Endodermal cell (in vitro differentiated cells): ENCODE measurements around the gene HAUS7. TPM values are rescaled to one million over a fixed set of nuclear protein-coding genes. Genes with fewer than 3 reads are reported as not detected.

Experiments
- DNase-seq: peaks from one replicate; pipeline ENCODE4 v3.0.0-alpha.2; 2017
- H3K27ac ChIP-seq: 2 replicates; pipeline ENCODE4 v1.5.1; 2013; ENCODE audit warnings: mild to moderate bottlenecking, low read depth, low read length, moderate library complexity
- H3K27me3 ChIP-seq: 2 replicates; pipeline ENCODE4 v1.6.1; 2013; ENCODE audit warnings: mild to moderate bottlenecking, low read length, moderate library complexity; ENCODE audit not compliant: insufficient read depth, control insufficient read depth, poor library complexity, severe bottlenecking
- H3K36me3 ChIP-seq: 2 replicates; pipeline ENCODE4 v1.7.0; 2013; ENCODE audit warnings: mild to moderate bottlenecking, low read length, moderate library complexity; ENCODE audit not compliant: control insufficient read depth, insufficient read depth
- H3K4me1 ChIP-seq: one replicate; pipeline ENCODE4 v1.7.0; 2013; ENCODE audit warnings: low read length; ENCODE audit not compliant: control insufficient read depth, insufficient read depth
- H3K4me3 ChIP-seq: 2 replicates; pipeline ENCODE4 v1.5.1; 2013; ENCODE audit warnings: mild to moderate bottlenecking, low read length, moderate library complexity
- H3K9ac ChIP-seq: 2 replicates; pipeline ENCODE4 v1.6.1; 2013; ENCODE audit warnings: mild to moderate bottlenecking, low read length, moderate library complexity; ENCODE audit not compliant: poor library complexity, severe bottlenecking; ENCODE audit errors: extremely low read depth
- H3K9me3 ChIP-seq: 2 replicates; pipeline ENCODE4 v1.6.1; 2013; ENCODE audit warnings: mild to moderate bottlenecking, low read length, moderate library complexity; ENCODE audit not compliant: control insufficient read depth
- H3K27ac Mint-ChIP-seq: 2 replicates; pipeline ENCODE4 v1.8.0; 2020; ENCODE audit warnings: mixed read lengths
- H3K27me3 Mint-ChIP-seq: 2 replicates; pipeline ENCODE4 v1.8.0; 2021; ENCODE audit warnings: mild to moderate bottlenecking, mixed read lengths; ENCODE audit not compliant: insufficient read depth
- H3K36me3 Mint-ChIP-seq: 2 replicates; pipeline ENCODE4 v1.8.0; 2020; ENCODE audit warnings: low read depth, mixed read lengths
- H3K4me1 Mint-ChIP-seq: 2 replicates; pipeline ENCODE4 v1.8.0; 2020; ENCODE audit warnings: mixed read lengths
- H3K4me3 Mint-ChIP-seq: 2 replicates; pipeline ENCODE4 v1.8.0; 2020; ENCODE audit warnings: mild to moderate bottlenecking, moderate library complexity, mixed read lengths
- H3K9me3 Mint-ChIP-seq: 2 replicates; pipeline ENCODE4 v1.8.0; 2020; ENCODE audit warnings: mild to moderate bottlenecking, mixed read lengths
- CTCF ChIP-seq: fragments of 200-600 bp; sonication (generic); conservative IDR thresholded peaks from 2 replicates; pipeline ENCODE4 v1.5.0; 2021; ENCODE audit warnings: antibody characterized with exemption, mild to moderate bottlenecking
- whole genome bisulfite sequencing, 2 experiments: methylation state at CpG; one replicate each; pipeline versions ENCODE4 v1.1.5 to v1.1.7; 2013; ENCODE audit warnings: missing lambda C conversion rate in 2 of 2, mixed read lengths in 1 of 2; ENCODE audit not compliant: insufficient coverage in 1 of 2, insufficient read length in 1 of 2; 5-methylcytosine and 5-hydroxymethylcytosine counted together
- total RNA-seq, 2 donors: library from RNA; stranded (reverse); fragmentation: NEBNext Ultra II Directional in 1 of 2; extraction: Animal tissue kit (Norgen Biotek cat#: 25700) in 1 of 2; gene quantifications; 2 replicates in 1 of 2; 3 replicates in 1 of 2; pipeline ENCODE4 v1.2.1, GENCODE V29; 2021

HAUS7 gene
- total RNA-seq, 2 donors from 2014 or later: 28.7 to 30.9 TPM

GRCh38 chrX:153478746-153479145, 8.4 kb upstream of the HAUS7 start:
- H3K9ac ChIP-seq: no peak overlapping the region
- H3K9me3 ChIP-seq: no peaks in the 10 kb centered on the region
- H3K4me3 Mint-ChIP-seq: no peak overlapping the region
- WGBS, 2 experiments: 86 to 95% methylated on average over 3 to 16 of the region's 16 CpGs
- no peak for TF ChIP-seq CTCF
- H3K4me3 ChIP-seq: no peak overlapping the region
- H3K9me3 Mint-ChIP-seq: peaks cover 33% of the 10 kb centered on the region
- no peaks in the 10 kb centered on the region for H3K4me1 ChIP-seq
- H3K4me1 Mint-ChIP-seq: peaks cover 2% of the 10 kb centered on the region
- DNase-seq: no peak
- H3K27ac ChIP-seq: no peak overlapping the region
- peaks cover 16% of the 10 kb centered on the region for H3K27me3 Mint-ChIP-seq
- peaks cover 9% of the 10 kb centered on the region for H3K27me3 ChIP-seq
- H3K36me3 ChIP-seq: no peaks in the 10 kb centered on the region
- no peaks in the 10 kb centered on the region for H3K36me3 Mint-ChIP-seq
- H3K27ac Mint-ChIP-seq: no peak overlapping the region

- H3K36me3 Mint-ChIP-seq: no peaks in the 10 kb centered on the region
- peaks cover 35% of the 10 kb centered on the region for H3K9me3 Mint-ChIP-seq
- 90 to 100% methylated on average over 2 to 8 of the region's 9 CpGs for WGBS, 2 experiments
- Histone ChIP-seq H3K4me1 (no peaks in the 10 kb centered on the region), H3K27ac (no peak overlapping the region), H3K4me3 (no peak overlapping the region), H3K9ac (no peak overlapping the region), H3K36me3 (no peaks in the 10 kb centered on the region), H3K27me3 (peaks cover 9% of the 10 kb centered on the region), H3K9me3 (no peaks in the 10 kb centered on the region)
- H3K4me3 Mint-ChIP-seq: no peak overlapping the region
- no peak overlapping the region for H3K27ac Mint-ChIP-seq
- TF ChIP-seq CTCF: no peak
- no peak for DNase-seq
- H3K4me1 Mint-ChIP-seq: peaks cover 2% of the 10 kb centered on the region
- peaks cover 19% of the 10 kb centered on the region for H3K27me3 Mint-ChIP-seq
Measured at GRCh38 chrX:153477901-153478300, 7.5 kb upstream of the HAUS7 start.

GRCh38 chrX:153477364-153477857, 7.0 kb upstream of the HAUS7 start:
- Mint-ChIP-seq H3K4me3 (no peak overlapping the region), H3K36me3 (no peaks in the 10 kb centered on the region), H3K27me3 (peaks cover 19% of the 10 kb centered on the region), H3K4me1 (peaks cover 2% of the 10 kb centered on the region), H3K27ac (no peak overlapping the region), H3K9me3 (peaks cover 36% of the 10 kb centered on the region)
- DNase-seq: no peak
- Histone ChIP-seq H3K4me1 (no peaks in the 10 kb centered on the region), H3K9ac (no peak overlapping the region), H3K4me3 (no peak overlapping the region), H3K27me3 (peaks cover 9% of the 10 kb centered on the region), H3K36me3 (no peaks in the 10 kb centered on the region), H3K27ac (no peak overlapping the region), H3K9me3 (no peaks in the 10 kb centered on the region)
- WGBS, 2 experiments: 78 to 86% methylated on average over 7 to 11 of the region's 11 CpGs
- no peak for TF ChIP-seq CTCF
